WTC11 (cell line): ENCODE measurements around the gene FPR2. TPM values are rescaled to one million over a fixed set of nuclear protein-coding genes. Genes with fewer than 3 reads are reported as not detected.

Experiments
- ATAC-seq: fragments of 200-7000 bp; cut with Tn5 transposase; 2 replicates; pipeline ENCODE4 v1.10.0; 2021; ENCODE audit warnings: mild to moderate bottlenecking, moderate library complexity
- CTCF ChIA-PET: fragments of 300-600 bp; sonication (Branson Sonifier 250); formaldehyde crosslinking; loops from one replicate; lab custom pipeline; 2021; ENCODE audit warnings: antibody characterized with exemption; lab: Charles Lee
- POLR2A ChIA-PET: fragments of 350-600 bp; sonication (Branson Sonifier 250); formaldehyde crosslinking; loops from one replicate; lab custom pipeline; 2021; ENCODE audit warnings: antibody characterized with exemption; lab: Charles Lee
- DNase-seq: peaks from one replicate; pipeline ENCODE4 v3.0.0; 2021; ENCODE audit warnings: low spot score
- H3K27ac Mint-ChIP-seq: 2 replicates; pipeline ENCODE4 v1.8.0; 2021; ENCODE audit warnings: mixed read lengths
- H3K27me3 Mint-ChIP-seq: 2 replicates; pipeline ENCODE4 v1.8.0; 2021; ENCODE audit warnings: low read depth, mild to moderate bottlenecking, moderate library complexity, mixed read lengths
- H3K36me3 Mint-ChIP-seq: 2 replicates; pipeline ENCODE4 v1.8.0; 2021; ENCODE audit warnings: mixed read lengths
- H3K4me1 Mint-ChIP-seq: 2 replicates; pipeline ENCODE4 v1.8.0; 2022; ENCODE audit warnings: mixed read lengths
- H3K4me3 Mint-ChIP-seq: 2 replicates; pipeline ENCODE4 v1.8.0; 2021; ENCODE audit warnings: mild to moderate bottlenecking, moderate library complexity, mixed read lengths
- H3K9me3 Mint-ChIP-seq: 2 replicates; pipeline ENCODE4 v1.8.0; 2021; ENCODE audit warnings: mixed read lengths
- CTCF ChIP-seq: fragments of 200-600 bp; IDR thresholded peaks from 2 replicates; pipeline ENCODE4 v1.8.0; 2022; ENCODE audit warnings: antibody characterized with exemption
- E2F1 ChIP-seq: sonication (generic); formaldehyde crosslinking; IDR thresholded peaks from 2 replicates; pipeline ENCODE4 v1.8.0; 2022; ENCODE audit warnings: mild to moderate bottlenecking, missing genetic modification reagents
- GABPB1 ChIP-seq: sonication (generic); formaldehyde crosslinking; IDR thresholded peaks from 2 replicates; pipeline ENCODE4 v1.8.1; 2023; ENCODE audit warnings: mild to moderate bottlenecking, missing genetic modification reagents
- KAT7 ChIP-seq: sonication (generic); formaldehyde crosslinking; IDR thresholded peaks from 2 replicates; pipeline ENCODE4 v1.8.1; 2023; ENCODE audit warnings: missing genetic modification reagents, mild to moderate bottlenecking, borderline replicate concordance
- MXD4 ChIP-seq: fragments of 250-450 bp; sonication (Bioruptor Pico); IDR thresholded peaks from 2 replicates; pipeline ENCODE4 v1.8.0; 2021; ENCODE audit warnings: mild to moderate bottlenecking, moderate library complexity, borderline replicate concordance
- NFATC4 ChIP-seq: fragments of 250-450 bp; sonication (Bioruptor Pico); IDR thresholded peaks from 2 replicates; pipeline ENCODE4 v1.9.0; 2021; ENCODE audit warnings: mild to moderate bottlenecking
- PRDM15 ChIP-seq: sonication (generic); formaldehyde crosslinking; IDR thresholded peaks from 2 replicates; pipeline ENCODE4 v1.8.0; 2022; ENCODE audit warnings: missing genetic modification reagents
- TCF7 ChIP-seq: sonication (generic); formaldehyde crosslinking; IDR thresholded peaks from 2 replicates; pipeline ENCODE4 v1.8.0; 2022; ENCODE audit warnings: mild to moderate bottlenecking, low read depth, missing genetic modification reagents, moderate library complexity
- TEAD4 ChIP-seq: sonication (generic); formaldehyde crosslinking; IDR thresholded peaks from 2 replicates; pipeline ENCODE4 v1.8.0; 2022; ENCODE audit warnings: mild to moderate bottlenecking, missing genetic modification reagents
- USF2 ChIP-seq: sonication (generic); formaldehyde crosslinking; IDR thresholded peaks from 2 replicates; pipeline ENCODE4 v1.8.1; 2023; ENCODE audit warnings: mild to moderate bottlenecking, missing genetic modification reagents, moderate library complexity
- ZNF232 ChIP-seq: sonication (generic); formaldehyde crosslinking; IDR thresholded peaks from 2 replicates; pipeline ENCODE4 v1.8.0; 2022; ENCODE audit warnings: mild to moderate bottlenecking, missing genetic modification reagents
- ZNF317 ChIP-seq: sonication (generic); formaldehyde crosslinking; IDR thresholded peaks from 2 replicates; pipeline ENCODE4 v1.8.1; 2023; ENCODE audit warnings: low read depth, mild to moderate bottlenecking, moderate library complexity, missing genetic modification reagents, borderline replicate concordance
- ZNF512 ChIP-seq: sonication (generic); formaldehyde crosslinking; IDR thresholded peaks from 2 replicates; pipeline ENCODE4 v1.8.1; 2022; ENCODE audit warnings: missing genetic modification reagents, borderline replicate concordance
- total RNA-seq: library from RNA; stranded (reverse); gene quantifications from 3 replicates; pipeline ENCODE4 v1.2.3, GENCODE V29; 2021

FPR2 gene
- total RNA-seq, 1 experiment from 2014 or later, result 0.31 TPM

DNA sequence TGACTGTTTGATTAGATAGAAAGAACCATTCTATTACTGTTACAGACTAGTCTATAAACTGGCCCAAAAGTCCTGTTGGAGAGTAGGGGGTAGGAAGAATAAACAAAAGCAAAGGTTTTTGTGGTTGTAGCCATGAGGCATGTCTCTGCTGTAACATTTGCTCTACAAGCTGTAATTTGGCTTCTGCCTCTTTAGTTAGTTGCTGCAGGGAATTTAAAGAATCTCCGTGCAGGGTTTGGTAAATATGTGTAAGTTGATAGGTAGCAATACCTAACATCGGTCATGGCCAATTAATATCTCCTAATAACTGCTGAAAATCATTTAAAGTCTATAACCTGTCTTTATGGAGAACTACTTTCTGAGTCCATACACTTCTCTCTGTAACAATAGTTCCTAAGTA is 46.9 kb downstream of the FPR2 start:
- ATAC-seq, result no peak
- peaks cover 11% of the 10 kb centered on the region; the same call in 1 of the 2 replicates for H3K4me1 Mint-ChIP-seq
- peaks cover 76% of the 10 kb centered on the region for H3K9me3 Mint-ChIP-seq
- no peak for DNase-seq
- POLR2A ChIA-PET, result no interaction called here
- H3K27ac Mint-ChIP-seq, result no peak overlapping the region
- CTCF ChIA-PET, result no interaction called here
- no peak overlapping the region for H3K4me3 Mint-ChIP-seq
- TF ChIP-seq ZNF317 (CRISPR knock-in tag), result no peak
- TF ChIP-seq E2F1 (CRISPR knock-in tag), result no peak
- TF ChIP-seq PRDM15 (CRISPR knock-in tag), result no peak
- no peak for TF ChIP-seq MXD4 (CRISPR knock-in tag)
- TF ChIP-seq ZNF512 (CRISPR knock-in tag), result no peak
- TF ChIP-seq CTCF, result no peak
- TF ChIP-seq ZNF232 (CRISPR knock-in tag), result no peak
- peaks cover 77% of the 10 kb centered on the region for H3K36me3 Mint-ChIP-seq
- H3K27me3 Mint-ChIP-seq, result no peaks in the 10 kb centered on the region

DNA sequence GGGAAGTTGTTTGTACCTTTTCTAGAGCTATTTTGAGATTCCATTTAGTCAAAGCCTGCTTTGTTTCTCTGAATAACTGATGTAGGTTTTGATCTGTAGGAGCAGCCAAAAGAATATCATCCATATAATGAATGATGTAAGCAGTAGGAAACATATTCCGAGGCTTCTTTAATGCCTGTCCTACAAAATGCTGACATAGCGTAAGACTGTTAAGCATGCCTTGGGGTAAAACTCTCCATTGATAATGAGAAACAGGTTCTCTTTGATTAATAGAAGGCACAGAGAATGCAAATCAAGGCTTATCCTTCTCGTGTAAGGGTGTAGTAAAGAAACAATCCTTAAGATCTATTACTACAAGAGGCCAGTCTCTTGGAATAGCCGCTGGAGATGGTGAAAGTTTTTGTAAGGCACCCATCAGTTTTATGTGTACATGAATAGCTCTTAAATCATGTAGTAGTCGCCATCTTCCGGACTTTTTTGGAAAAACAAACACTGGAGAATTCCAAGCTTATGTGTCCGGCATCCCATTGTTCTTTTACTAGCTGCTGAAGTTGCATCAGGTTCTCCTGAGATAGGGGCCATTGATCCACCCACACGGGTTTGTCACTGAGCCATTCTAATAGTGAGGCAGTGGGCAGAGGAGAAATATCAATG is 47.5 kb downstream of the FPR2 start:
- no peak overlapping the region for H3K4me3 Mint-ChIP-seq
- DNase-seq (no peak), ATAC-seq (no peak)
- H3K9me3 Mint-ChIP-seq, result peaks cover 72% of the 10 kb centered on the region
- ChIA-PET POLR2A (no interaction called here), CTCF (no interaction called here)
- H3K27ac Mint-ChIP-seq, result no peak overlapping the region
- peaks cover 11% of the 10 kb centered on the region; the same call in 1 of the 2 replicates for H3K4me1 Mint-ChIP-seq
- H3K27me3 Mint-ChIP-seq, result no peaks in the 10 kb centered on the region
- TF ChIP-seq USF2 (CRISPR knock-in tag), result no peak
- peak; percentile 69 for TF ChIP-seq GABPB1
- TF ChIP-seq TCF7 (CRISPR knock-in tag), result no peak
- TF ChIP-seq NFATC4 (CRISPR knock-in tag), result no peak
- TF ChIP-seq KAT7 (CRISPR knock-in tag), result no peak
- no peak for TF ChIP-seq TEAD4
- peaks cover 79% of the 10 kb centered on the region for H3K36me3 Mint-ChIP-seq
